Activated CD4-positive, alpha-beta T cell treated with anti-CD3 and anti-CD28 coated beads, Interleukin-2, amount 50 U/mL, for 24 hours (primary cell): ENCODE data around the gene MED15.

Source experiments
- DNase-seq, 2 donors: peaks; one replicate each; pipeline ENCODE4 v3.0.0-alpha.2; 2020; ENCODE audit warnings: low read depth in 1 of 2, low spot score in 1 of 2

The MED15 gene

GRCh38 chr22:20550851-20551744 lies 43.7 kb downstream of the MED15 start:
- peak in 1 of 2 donors; percentile 37 for DNase-seq

DNA sequence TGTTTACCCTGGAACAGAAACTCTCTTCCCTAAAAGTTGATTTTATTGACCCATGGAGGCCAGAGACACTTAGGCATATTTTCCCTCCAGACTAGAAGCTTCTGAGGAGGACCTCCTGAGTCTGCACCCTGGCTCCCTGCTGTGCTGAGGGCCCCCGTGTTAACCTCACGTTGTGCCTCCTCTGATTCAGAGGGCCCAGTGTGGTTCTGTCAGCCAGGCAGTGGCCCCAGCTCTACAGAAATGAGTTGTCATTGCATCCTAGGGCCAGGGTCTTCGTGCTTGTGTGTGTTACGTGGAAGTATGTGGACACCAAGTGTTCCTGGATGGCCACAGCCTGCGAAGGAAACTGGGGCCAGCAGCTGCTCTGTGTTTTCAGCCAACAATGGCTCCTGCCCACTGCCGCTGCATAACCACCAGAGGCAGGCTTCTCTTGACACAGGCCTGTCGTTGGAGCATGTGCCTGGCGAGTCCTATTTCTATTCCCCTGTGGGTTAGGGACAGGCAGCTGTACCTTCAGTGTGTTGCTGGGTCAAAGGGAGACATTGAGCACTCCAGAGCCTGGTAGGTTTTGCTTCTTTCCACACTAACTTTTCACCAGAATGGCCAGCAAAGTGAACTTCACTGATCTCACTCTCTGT lies 44.5 kb downstream of the MED15 start:
- peak in 1 of 2 donors; percentile 30 for DNase-seq

GRCh38 chr22:20552443-20553401 lies 45.3 kb downstream of the MED15 start:
- no peak for DNase-seq

- no peak for DNase-seq
Measured at GRCh38 chr22:20553947-20554741, 46.7 kb downstream of the MED15 start.

GRCh38 chr22:20554824-20555223 lies 47.4 kb downstream of the MED15 start:
- no peak for DNase-seq

GRCh38 chr22:20558534-20558933 lies 51.1 kb downstream of the MED15 start:
- no peak for DNase-seq

- no peak for DNase-seq
Measured at GRCh38 chr22:20559174-20559760, 51.9 kb downstream of the MED15 start.

GRCh38 chr22:20560716-20561115 lies 53.3 kb downstream of the MED15 start:
- no peak for DNase-seq

DNA sequence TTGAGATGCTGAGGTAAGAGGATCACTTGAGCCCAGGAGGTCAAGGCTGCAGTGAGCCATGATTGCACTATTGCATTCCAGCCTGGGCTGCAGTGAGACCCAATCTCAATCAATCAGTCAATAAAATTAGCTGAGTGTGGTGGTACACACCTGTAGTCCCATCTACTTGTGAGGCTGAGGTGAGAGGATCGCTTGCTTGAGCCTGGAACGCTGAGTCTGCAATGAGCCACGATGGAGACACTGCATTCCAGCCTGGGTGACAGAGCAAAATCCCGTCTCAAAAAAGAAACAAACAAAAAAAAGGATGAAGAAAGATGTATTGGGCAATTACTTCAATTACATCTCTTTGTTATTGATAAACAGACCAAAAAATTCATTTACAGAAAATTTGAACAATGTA lies 54.5 kb downstream of the MED15 start:
- no peak for DNase-seq

DNA sequence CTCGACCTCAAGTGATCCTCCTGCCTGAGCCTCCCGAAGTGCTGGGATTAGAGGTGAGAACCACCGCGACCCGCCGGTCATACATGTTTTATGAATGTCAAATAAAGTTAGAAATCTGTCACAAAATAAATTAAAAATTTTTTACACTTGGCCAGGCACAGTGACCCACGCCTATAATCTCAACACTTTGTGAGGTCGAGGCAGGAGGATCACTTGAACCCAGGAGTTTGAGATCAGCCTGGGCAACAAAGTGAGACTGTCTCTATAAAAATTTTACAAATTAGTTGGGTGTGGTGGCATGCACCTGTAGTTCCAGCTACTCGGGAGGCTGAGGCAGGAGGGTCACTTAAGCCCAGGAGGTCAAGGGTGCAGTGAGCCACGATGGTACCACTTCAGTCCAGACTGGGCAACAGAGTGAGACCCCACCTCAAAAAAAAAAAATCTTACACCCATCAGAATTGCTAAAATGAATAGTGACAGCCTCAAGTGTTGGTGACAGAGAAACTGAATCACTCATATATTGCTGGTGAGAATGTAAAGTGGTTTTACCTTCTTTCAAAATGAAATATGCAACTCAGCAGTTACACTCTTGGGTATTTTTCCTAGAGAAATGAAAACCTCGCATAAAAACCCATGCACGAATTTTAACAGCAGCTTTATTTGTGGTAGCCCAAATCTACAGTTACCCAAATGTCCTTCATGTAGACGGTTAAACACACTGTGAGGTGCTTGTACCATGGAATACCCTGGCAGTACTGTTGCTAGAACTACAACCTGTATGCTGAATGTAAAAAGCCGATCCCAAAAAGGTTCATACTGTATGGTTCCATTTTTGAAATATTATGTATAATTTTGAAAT lies 55.4 kb downstream of the MED15 start:
- DNase-seq = no peak

DNA sequence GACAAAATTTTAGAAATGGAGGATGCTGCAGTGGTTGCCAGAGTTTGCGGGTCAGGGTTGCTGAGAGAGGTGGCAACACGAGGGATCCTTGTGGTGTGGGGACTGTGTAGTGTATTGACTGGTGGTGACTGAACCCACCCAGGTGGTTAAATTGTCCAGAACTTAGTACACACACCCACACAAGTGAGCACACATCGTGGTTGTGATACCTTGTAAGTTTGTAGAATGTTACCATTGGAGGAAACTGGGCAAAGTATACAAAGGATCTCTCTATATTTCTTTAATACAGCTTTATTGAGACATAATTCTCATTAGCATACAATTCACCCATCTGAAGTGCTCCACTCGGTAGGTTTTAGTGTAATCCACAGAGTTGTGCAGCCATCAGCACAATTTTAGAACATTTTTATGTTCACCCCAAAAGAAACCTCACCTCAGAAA lies 56.1 kb downstream of the MED15 start:
- DNase-seq = no peak

- no peak for DNase-seq
Measured at GRCh38 chr22:20563941-20564371, 56.5 kb downstream of the MED15 start.

DNA sequence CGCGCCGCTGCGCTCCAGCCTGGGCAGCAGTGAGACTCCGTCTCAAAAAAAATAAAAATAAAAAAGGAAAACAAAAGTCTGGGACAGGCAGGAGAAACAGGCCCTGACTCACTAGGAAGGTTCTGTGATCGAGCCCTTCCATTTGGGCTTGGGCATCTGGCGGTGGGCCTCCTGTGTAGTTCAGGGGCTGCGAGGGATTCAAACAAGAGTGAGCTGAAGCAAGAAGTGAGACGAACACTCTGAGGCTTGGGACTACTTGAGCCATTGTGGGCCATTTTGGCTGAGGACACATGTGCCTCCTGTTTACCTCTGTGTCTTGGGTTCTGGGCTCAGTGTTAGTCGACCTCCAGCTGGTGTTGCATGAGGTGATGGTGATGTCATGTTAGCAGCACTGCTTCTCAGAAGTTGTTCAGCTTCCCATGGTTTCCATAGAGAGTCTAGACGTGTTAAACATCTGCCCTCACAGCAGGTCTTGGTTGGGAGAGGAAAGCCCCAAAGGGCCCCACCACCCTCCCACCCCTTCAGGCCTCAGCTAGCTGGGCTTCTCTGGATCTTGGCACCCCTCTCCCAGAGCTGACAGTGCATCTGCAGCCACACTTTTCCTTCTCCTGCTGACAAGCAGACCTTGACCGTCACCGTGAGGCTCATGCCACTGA lies 57.8 kb downstream of the MED15 start:
- no peak for DNase-seq

DNA sequence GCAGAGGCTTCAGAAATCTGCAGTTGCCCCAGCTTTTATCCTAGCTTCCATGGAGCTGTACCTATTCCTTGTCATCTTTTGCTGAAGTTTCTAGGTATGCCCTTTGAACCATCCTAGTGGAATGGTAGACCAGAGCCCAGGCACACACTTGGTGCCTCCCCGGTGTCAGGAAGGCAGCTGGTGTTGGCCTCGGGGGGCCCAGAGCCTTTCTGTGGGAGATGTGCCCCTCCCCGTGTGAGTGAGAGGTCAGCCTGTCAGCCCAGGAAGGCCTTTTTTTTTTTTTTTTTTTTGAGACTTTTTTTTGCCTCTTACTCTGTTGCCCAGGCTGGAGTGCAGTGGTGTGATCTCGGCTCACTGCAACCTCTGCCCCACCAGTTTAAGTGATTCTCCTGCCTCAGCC lies 58.4 kb downstream of the MED15 start:
- no peak for DNase-seq

- DNase-seq = peak in 1 of 2 donors; percentile 41
Measured at GRCh38 chr22:20566420-20567260, 59.2 kb downstream of the MED15 start.

DNA sequence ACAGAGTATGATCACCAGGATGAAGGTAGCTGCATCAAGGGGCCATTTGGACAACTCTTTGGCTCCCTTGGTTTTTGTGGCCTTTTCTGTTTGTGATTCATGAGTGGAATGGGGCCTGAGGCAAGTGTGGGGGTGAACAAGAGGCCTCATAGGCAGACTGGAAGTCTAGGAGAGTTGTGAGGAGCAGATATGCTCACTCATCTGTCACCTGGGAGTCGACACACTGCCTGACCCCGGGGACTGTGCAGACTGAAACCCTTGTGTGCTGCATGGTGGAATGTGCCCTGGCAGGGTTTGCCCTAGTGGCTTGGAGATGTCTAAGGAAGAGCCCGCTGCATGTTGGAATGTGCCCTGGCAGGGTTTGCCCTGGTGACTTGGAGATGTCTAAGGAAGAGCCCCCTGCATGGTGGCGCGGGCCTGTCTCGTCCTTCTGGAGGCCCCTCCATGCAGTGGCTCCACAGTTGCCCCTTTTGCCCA lies 60.0 kb downstream of the MED15 start:
- DNase-seq = no peak

DNA sequence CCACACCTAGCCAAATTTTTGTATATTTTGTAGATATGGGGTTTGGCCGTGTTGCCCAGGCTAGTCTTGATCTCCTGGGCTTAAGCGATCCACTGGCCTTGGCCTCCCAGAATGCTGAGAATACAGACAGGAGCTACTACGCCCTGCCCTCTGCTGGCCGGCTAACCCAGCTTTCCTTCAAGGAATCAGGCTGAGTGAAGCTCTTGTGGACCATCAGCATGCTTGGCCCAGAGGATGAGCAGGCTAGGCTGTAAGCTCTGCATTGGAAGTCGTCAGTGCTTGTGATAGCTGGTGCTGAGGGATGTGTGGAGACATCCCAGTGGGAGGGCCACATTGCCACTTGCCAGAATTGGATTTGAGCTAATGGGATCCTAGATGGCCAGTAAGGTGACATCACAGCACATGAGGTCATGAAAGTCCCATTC lies 60.6 kb downstream of the MED15 start:
- no peak for DNase-seq
